Endodermal cell (in vitro differentiated cells): ENCODE measurements around the gene SPDYC. TPM values are rescaled to one million over a fixed set of nuclear protein-coding genes. Genes with fewer than 3 reads are reported as not detected.
A peak's percentile ranks its signal among the peaks of the same experiment; 100 is the strongest.

Experiments
- DNase-seq: peaks from one replicate; pipeline ENCODE4 v3.0.0-alpha.2; 2017
- H3K27ac ChIP-seq: 2 replicates; pipeline ENCODE4 v1.5.1; 2013; ENCODE audit warnings: mild to moderate bottlenecking, low read depth, low read length, moderate library complexity
- H3K27me3 ChIP-seq: 2 replicates; pipeline ENCODE4 v1.6.1; 2013; ENCODE audit warnings: mild to moderate bottlenecking, low read length, moderate library complexity; ENCODE audit not compliant: insufficient read depth, control insufficient read depth, poor library complexity, severe bottlenecking
- H3K36me3 ChIP-seq: 2 replicates; pipeline ENCODE4 v1.7.0; 2013; ENCODE audit warnings: mild to moderate bottlenecking, low read length, moderate library complexity; ENCODE audit not compliant: control insufficient read depth, insufficient read depth
- H3K4me1 ChIP-seq: one replicate; pipeline ENCODE4 v1.7.0; 2013; ENCODE audit warnings: low read length; ENCODE audit not compliant: control insufficient read depth, insufficient read depth
- H3K4me3 ChIP-seq: 2 replicates; pipeline ENCODE4 v1.5.1; 2013; ENCODE audit warnings: mild to moderate bottlenecking, low read length, moderate library complexity
- H3K9ac ChIP-seq: 2 replicates; pipeline ENCODE4 v1.6.1; 2013; ENCODE audit warnings: mild to moderate bottlenecking, low read length, moderate library complexity; ENCODE audit not compliant: poor library complexity, severe bottlenecking; ENCODE audit errors: extremely low read depth
- H3K9me3 ChIP-seq: 2 replicates; pipeline ENCODE4 v1.6.1; 2013; ENCODE audit warnings: mild to moderate bottlenecking, low read length, moderate library complexity; ENCODE audit not compliant: control insufficient read depth
- H3K27ac Mint-ChIP-seq: 2 replicates; pipeline ENCODE4 v1.8.0; 2020; ENCODE audit warnings: mixed read lengths
- H3K27me3 Mint-ChIP-seq: 2 replicates; pipeline ENCODE4 v1.8.0; 2021; ENCODE audit warnings: mild to moderate bottlenecking, mixed read lengths; ENCODE audit not compliant: insufficient read depth
- H3K36me3 Mint-ChIP-seq: 2 replicates; pipeline ENCODE4 v1.8.0; 2020; ENCODE audit warnings: low read depth, mixed read lengths
- H3K4me1 Mint-ChIP-seq: 2 replicates; pipeline ENCODE4 v1.8.0; 2020; ENCODE audit warnings: mixed read lengths
- H3K4me3 Mint-ChIP-seq: 2 replicates; pipeline ENCODE4 v1.8.0; 2020; ENCODE audit warnings: mild to moderate bottlenecking, moderate library complexity, mixed read lengths
- H3K9me3 Mint-ChIP-seq: 2 replicates; pipeline ENCODE4 v1.8.0; 2020; ENCODE audit warnings: mild to moderate bottlenecking, mixed read lengths
- CTCF ChIP-seq: fragments of 200-600 bp; sonication (generic); conservative IDR thresholded peaks from 2 replicates; pipeline ENCODE4 v1.5.0; 2021; ENCODE audit warnings: antibody characterized with exemption, mild to moderate bottlenecking
- WGBS, 2 experiments: methylation state at CpG; one replicate each; pipeline versions ENCODE4 v1.1.5 to v1.1.7; 2013; ENCODE audit warnings: missing lambda C conversion rate in 2 of 2, mixed read lengths in 1 of 2; ENCODE audit not compliant: insufficient coverage in 1 of 2, insufficient read length in 1 of 2; 5-methylcytosine and 5-hydroxymethylcytosine counted together
- total RNA-seq, 2 donors: library from RNA; stranded (reverse); fragmentation: NEBNext Ultra II Directional in 1 of 2; extraction: Animal tissue kit (Norgen Biotek cat#: 25700) in 1 of 2; gene quantifications; 2 replicates in 1 of 2; 3 replicates in 1 of 2; pipeline ENCODE4 v1.2.1, GENCODE V29; 2021

Gene SPDYC
- total RNA-seq, 2 donors from 2014 or later = 0.46 TPM; not detected in 1

GRCh38 chr11:65194564-65194963, 24.5 kb downstream of the SPDYC start:
- peaks cover 11% of the 10 kb centered on the region for H3K9me3 ChIP-seq
- no peaks in the 10 kb centered on the region for H3K27me3 ChIP-seq
- 90 to 91% methylated on average over 1 to 2 of the region's 2 CpGs for WGBS, 2 experiments
- no peak for TF ChIP-seq CTCF
- H3K27ac ChIP-seq = no peak overlapping the region
- H3K4me1 Mint-ChIP-seq = no peaks in the 10 kb centered on the region
- H3K27ac Mint-ChIP-seq = no peak overlapping the region
- peaks cover 2% of the 10 kb centered on the region for H3K9me3 Mint-ChIP-seq
- H3K36me3 Mint-ChIP-seq = peaks cover 74% of the 10 kb centered on the region
- no peaks in the 10 kb centered on the region for H3K4me1 ChIP-seq
- no peak overlapping the region for H3K4me3 ChIP-seq
- H3K4me3 Mint-ChIP-seq = no peak overlapping the region
- H3K9ac ChIP-seq = no peak overlapping the region
- no peak for DNase-seq
- no peaks in the 10 kb centered on the region for H3K27me3 Mint-ChIP-seq
- peaks cover 90% of the 10 kb centered on the region for H3K36me3 ChIP-seq

GRCh38 chr11:65204143-65204542, 34.1 kb downstream of the SPDYC start:
- DNase-seq = peak; percentile 54
- no peak overlapping the region for H3K27ac ChIP-seq
- no peak for TF ChIP-seq CTCF
- H3K9me3 ChIP-seq = no peaks in the 10 kb centered on the region
- Mint-ChIP-seq H3K27me3 (no peaks in the 10 kb centered on the region), H3K27ac (peak overlapping the region; percentile 49), H3K36me3 (peaks cover 67% of the 10 kb centered on the region), H3K4me3 (no peak overlapping the region), H3K4me1 (peaks cover 4% of the 10 kb centered on the region), H3K9me3 (no peaks in the 10 kb centered on the region)
- H3K9ac ChIP-seq = no peak overlapping the region
- H3K4me1 ChIP-seq = no peaks in the 10 kb centered on the region
- H3K4me3 ChIP-seq = no peak overlapping the region
- H3K27me3 ChIP-seq = no peaks in the 10 kb centered on the region
- 95 to 98% methylated on average over 12 to 15 of the region's 15 CpGs for WGBS, 2 experiments
- H3K36me3 ChIP-seq = peaks cover 70% of the 10 kb centered on the region

- H3K9me3 ChIP-seq = no peaks in the 10 kb centered on the region
- DNase-seq = peak; percentile 96
- Mint-ChIP-seq H3K27me3 (no peaks in the 10 kb centered on the region), H3K9me3 (no peaks in the 10 kb centered on the region), H3K27ac (peak overlapping the region; percentile 77), H3K4me1 (peaks cover 4% of the 10 kb centered on the region), H3K36me3 (peaks cover 67% of the 10 kb centered on the region), H3K4me3 (no peak overlapping the region)
- H3K4me3 ChIP-seq = no peak overlapping the region
- H3K27me3 ChIP-seq = no peaks in the 10 kb centered on the region
- H3K4me1 ChIP-seq = no peaks in the 10 kb centered on the region
- H3K9ac ChIP-seq = no peak overlapping the region
- peaks cover 70% of the 10 kb centered on the region for H3K36me3 ChIP-seq
- WGBS, 2 experiments = 52 to 56% methylated on average over 29 to 38 of the region's 38 CpGs
- TF ChIP-seq CTCF = peak; percentile 100
- no peak overlapping the region for H3K27ac ChIP-seq
Observed at GRCh38 chr11:65204646-65205601, 34.9 kb downstream of the SPDYC start.
